Cardiac fibroblast (primary cell): ENCODE data around the gene AKAP1.

ENCODE experiments used
- DNase-seq, 2 donors: peaks; one replicate each; pipeline versions ENCODE4 v3.0.0 to v3.0.0-alpha.2; 2010; ENCODE audit warnings: low read depth in 2 of 2
- H3K4me3 ChIP-seq, 2 donors: replicated peaks in 1 of 2; 1 replicate in 1 of 2; 2 replicates in 1 of 2; pipeline ENCODE4 v1.5.1; 2011; ENCODE audit warnings: low read depth in 2 of 2, low read length in 2 of 2, mild to moderate bottlenecking in 2 of 2, moderate library complexity in 1 of 2
- CTCF ChIP-seq: IDR thresholded peaks from one replicate; pipeline ENCODE4 v1.5.1; 2011; ENCODE audit warnings: low read depth, mild to moderate bottlenecking, low read length, inconsistent platforms

Gene AKAP1

GRCh38 chr17:57108671-57109392 lies 23.8 kb downstream of the AKAP1 start:
- H3K4me3 ChIP-seq: no peak overlapping the region
- no peak for TF ChIP-seq CTCF
- DNase-seq: no peak

GRCh38 chr17:57109393-57110151 lies 24.5 kb downstream of the AKAP1 start:
- peak in 1 of 2 donors; percentile 15 for DNase-seq
- peak; percentile 17 for TF ChIP-seq CTCF
- H3K4me3 ChIP-seq: no peak overlapping the region

GRCh38 chr17:57110152-57110542 lies 25.1 kb downstream of the AKAP1 start:
- no peak for TF ChIP-seq CTCF
- no peak overlapping the region for H3K4me3 ChIP-seq
- no peak for DNase-seq

- H3K4me3 ChIP-seq: no peak overlapping the region
- TF ChIP-seq CTCF: no peak
- no peak for DNase-seq
Measured at GRCh38 chr17:57110579-57111325, 25.7 kb downstream of the AKAP1 start.

- no peak overlapping the region for H3K4me3 ChIP-seq
- TF ChIP-seq CTCF: no peak
- DNase-seq: no peak
Measured at GRCh38 chr17:57111386-57111785, 26.3 kb downstream of the AKAP1 start.

- DNase-seq: no peak
- H3K4me3 ChIP-seq: no peak overlapping the region
- TF ChIP-seq CTCF: no peak
Measured at GRCh38 chr17:57113011-57113410, 28.0 kb downstream of the AKAP1 start.
